COLO668 (cell line): ENCODE measurements around the gene GTPBP1.

Source experiments
- DNase-seq: peaks from one replicate; lab custom pipeline; 2025; ENCODE audit not compliant: unreplicated experiment; lab: John Stamatoyannopoulos, UW

GTPBP1 gene

GRCh38 chr22:38700789-38701628, 4.7 kb upstream of the GTPBP1 start, which contains the start of gene JOSD1:
TSS of gene JOSD1 (minus strand) at chr22:38700943. CDS start at chr22:38699987, 956 bp downstream.
- DNase-seq = peak; percentile 98

- no peak for DNase-seq
Observed at GRCh38 chr22:38704654-38705234, 1.0 kb upstream of the GTPBP1 start.

DNA sequence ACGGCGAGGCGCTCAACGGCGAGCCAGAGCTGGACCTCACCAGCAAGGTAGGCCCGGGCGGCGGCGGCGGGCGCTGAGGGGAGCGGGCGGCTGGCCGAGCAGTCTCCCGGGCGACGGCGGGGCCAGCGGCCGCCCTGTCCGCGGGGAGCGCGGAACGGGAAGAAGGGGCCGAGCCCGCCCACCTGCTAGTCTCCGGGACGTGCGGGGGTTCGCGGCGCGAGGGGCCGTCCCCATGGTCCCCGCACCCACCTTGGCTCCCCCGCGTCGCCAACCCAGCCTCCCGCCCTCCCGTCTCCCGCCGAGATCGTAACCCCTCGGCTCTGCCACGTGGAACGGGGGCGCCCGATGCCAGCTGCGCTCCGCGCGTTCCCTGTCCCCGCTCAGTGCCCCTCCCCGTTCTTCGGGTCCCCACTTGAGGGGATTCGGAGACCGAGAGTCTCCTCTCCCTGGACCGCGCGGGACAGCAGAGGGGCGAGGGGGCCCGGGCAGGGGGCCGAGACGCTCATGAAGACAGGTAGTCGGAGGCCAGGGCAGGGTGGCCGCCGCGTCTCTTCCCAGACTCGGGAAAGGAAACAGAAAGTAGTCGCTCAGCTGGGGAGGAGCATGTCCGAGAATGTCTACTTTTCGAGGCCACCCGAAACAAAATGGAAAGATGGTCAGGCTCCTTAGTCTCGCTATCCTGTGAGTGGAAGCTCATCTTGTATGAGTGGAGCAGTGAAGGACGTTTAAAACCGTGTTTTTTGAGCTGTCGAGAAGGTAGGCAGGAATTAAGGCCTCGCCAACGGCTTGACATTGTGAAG, 557 bp downstream of the GTPBP1 start:
- peak; percentile 63 for DNase-seq

- DNase-seq = no peak
Observed at GRCh38 chr22:38706901-38707195, 1.1 kb downstream of the GTPBP1 start.

- no peak for DNase-seq
Observed at GRCh38 chr22:38707346-38707745, 1.6 kb downstream of the GTPBP1 start.

DNA sequence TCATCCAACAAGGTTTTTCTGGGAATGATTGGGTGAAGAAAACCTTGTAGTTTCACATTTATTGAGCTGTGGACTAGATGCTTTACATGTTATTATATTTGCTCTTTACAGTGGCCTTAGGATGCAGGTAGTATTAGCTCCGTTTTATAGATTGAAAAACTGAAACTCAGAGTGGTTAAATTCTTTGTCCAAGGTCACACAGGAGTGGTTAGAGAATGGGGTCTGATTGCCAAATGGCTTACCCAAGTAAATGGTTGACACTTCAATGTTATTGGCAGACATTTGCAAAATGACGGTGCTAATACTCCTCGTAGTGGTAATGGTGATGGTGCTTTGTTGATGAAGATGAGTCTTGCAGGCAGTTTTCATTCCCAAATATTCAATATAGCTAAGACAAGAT, 2.2 kb downstream of the GTPBP1 start:
- DNase-seq = no peak

GRCh38 chr22:38709306-38709705, 3.6 kb downstream of the GTPBP1 start:
- DNase-seq = no peak

- DNase-seq = no peak
Observed at GRCh38 chr22:38710351-38710750, 4.6 kb downstream of the GTPBP1 start.

- no peak for DNase-seq
Observed at GRCh38 chr22:38710866-38711265, 5.1 kb downstream of the GTPBP1 start.

GRCh38 chr22:38712486-38713207, 6.9 kb downstream of the GTPBP1 start:
- DNase-seq = no peak

DNA sequence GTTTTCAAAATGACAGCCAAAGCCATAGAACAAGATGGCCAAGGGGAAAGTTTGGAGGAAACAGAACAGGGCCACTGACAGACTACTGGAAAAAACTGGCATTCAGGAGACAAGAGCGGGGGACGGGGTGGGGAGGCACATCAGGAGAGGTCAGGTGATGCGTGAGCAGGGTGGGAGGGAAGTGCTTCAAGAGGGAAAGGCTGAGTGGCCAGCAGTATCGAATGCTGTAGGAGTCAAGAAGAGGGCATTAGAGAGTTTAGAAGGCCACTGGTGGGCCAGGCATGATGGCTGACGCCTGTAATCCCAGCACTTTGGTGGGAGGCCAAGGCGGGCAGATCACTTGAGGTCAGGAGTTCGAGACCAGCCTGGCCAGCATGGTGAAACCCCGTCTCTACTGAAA, 8.2 kb downstream of the GTPBP1 start:
- DNase-seq = no peak

DNA sequence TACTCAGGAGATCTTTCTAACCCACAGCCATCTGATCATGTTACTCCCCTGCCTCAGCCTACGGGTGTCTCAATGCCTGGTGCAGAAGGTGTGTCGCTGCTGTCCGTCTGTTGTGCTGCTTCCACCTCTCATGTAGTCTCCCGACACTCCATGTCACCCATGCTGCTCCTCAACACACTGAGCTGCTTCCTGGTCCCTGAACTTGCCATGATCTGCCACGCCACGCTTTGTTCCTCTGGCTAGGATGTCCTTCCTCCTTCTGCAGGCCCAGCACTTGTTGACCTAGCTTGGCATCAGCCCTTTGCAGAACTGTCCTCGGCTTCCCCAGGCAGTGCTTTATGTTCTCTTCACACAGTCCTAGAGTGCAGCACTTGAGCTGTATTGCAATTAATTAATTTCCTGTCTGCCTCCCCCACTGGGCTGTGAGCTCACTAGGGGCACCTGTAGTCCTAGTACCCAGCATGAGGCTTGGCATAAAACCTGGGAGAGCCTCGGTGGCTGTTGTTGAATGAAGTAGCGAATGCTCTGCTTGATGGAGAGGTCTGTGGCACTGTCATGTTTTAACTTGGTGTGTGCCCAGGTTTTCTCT, 9.5 kb downstream of the GTPBP1 start:
- DNase-seq = no peak

DNA sequence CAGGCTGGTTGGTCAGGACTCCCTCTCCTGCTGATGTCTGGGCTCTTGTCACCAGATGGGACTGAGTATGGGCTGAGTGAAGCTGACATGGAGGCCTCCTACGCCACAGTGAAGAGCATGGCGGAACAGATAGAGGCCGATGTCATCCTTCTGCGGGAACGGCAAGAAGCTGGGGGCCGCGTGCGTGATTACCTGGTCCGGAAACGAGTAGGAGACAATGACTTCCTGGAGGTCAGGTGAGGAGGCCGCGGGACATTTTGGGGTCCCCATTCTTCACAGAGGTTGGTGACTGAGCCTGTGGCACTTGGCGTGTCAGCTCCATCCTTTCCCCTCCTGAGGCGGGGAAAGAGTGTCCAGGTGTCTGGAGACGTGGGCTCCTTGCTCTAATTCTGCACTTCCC, 10.1 kb downstream of the GTPBP1 start:
- DNase-seq = no peak

GRCh38 chr22:38716271-38716670, 10.5 kb downstream of the GTPBP1 start:
- DNase-seq = no peak

DNA sequence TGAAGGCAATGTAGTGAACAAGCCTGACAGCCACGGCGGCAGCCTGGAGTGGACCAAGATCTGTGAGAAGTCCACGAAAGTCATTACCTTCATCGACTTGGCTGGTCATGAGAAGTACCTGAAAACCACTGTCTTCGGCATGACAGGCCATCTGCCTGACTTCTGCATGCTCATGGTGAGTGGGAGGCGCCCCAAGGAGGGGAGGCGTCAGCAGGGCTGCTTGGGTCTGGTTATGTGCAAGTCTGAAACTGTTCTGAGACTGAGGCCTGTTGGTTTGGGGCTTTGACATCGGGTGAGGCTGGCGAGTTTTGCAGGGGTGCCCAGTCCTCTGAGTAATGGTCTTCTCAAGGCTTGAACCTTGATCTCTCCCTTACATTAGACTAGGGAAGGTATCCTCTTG, 11.1 kb downstream of the GTPBP1 start:
- DNase-seq = no peak

DNA sequence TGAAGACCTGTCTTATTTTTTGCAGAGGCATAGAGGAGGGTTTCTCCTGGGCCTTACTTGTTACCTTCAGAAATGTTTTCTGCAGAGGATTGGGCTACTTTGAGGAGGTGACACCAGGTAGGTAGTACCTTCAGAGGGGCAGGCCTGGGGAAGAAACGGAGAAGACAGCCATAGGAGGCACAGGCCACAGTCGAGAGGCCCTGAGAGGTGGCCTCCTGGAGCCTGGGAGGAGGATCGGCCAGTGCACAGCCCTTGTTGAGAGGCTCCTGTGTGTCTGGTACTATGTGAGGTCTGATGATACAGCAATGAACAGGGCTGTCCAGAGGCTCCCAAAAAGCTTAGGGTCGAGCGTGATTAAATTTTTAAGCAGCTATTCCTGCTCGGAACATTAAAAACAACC, 11.5 kb downstream of the GTPBP1 start:
- no peak for DNase-seq

- DNase-seq = peak; percentile 68
Observed at GRCh38 chr22:38718414-38718813, 12.7 kb downstream of the GTPBP1 start.

- no peak for DNase-seq
Observed at GRCh38 chr22:38719196-38719595, 13.5 kb downstream of the GTPBP1 start.

GRCh38 chr22:38720350-38720749, 14.6 kb downstream of the GTPBP1 start:
- DNase-seq = no peak

- no peak for DNase-seq
Observed at GRCh38 chr22:38721551-38721950, 15.8 kb downstream of the GTPBP1 start.

GRCh38 chr22:38724176-38724575, 18.4 kb downstream of the GTPBP1 start:
- DNase-seq = no peak
